Activated B cell treated with CpG ODN at 0.5 μM for 24 hours (primary cell): Measurements from ENCODE around the gene HIVEP2. TPM values are rescaled to one million over a fixed set of nuclear protein-coding genes. Genes with fewer than 3 reads are reported as not detected.

Experiments used
- ATAC-seq: fragments of 200-7000 bp; cut with Tn5 transposase; one replicate; pipeline ENCODE4 v1.10.0; 2021; ENCODE audit warnings: low read depth, mild to moderate bottlenecking, moderate library complexity
- CTCF ChIA-PET: fragments of 350-600 bp; sonication (Branson Sonifier 250); formaldehyde crosslinking; loops from one replicate; lab custom pipeline; 2021; ENCODE audit warnings: antibody characterized with exemption; lab: Charles Lee
- POLR2A ChIA-PET: fragments of 350-600 bp; sonication (Branson Sonifier 250); formaldehyde crosslinking; loops from one replicate; lab custom pipeline; 2021; ENCODE audit warnings: antibody characterized with exemption; lab: Charles Lee
- DNase-seq: peaks from one replicate; pipeline ENCODE4 v3.0.0; 2022
- H3K27ac Mint-ChIP-seq: one replicate; pipeline ENCODE4 v1.8.0; 2020; ENCODE audit warnings: mixed read lengths
- H3K27me3 Mint-ChIP-seq: one replicate; pipeline ENCODE4 v1.8.0; 2021; ENCODE audit warnings: mixed read lengths
- H3K36me3 Mint-ChIP-seq: one replicate; pipeline ENCODE4 v1.8.0; 2021; ENCODE audit warnings: low read depth, mixed read lengths
- H3K4me1 Mint-ChIP-seq: one replicate; pipeline ENCODE4 v1.8.0; 2021; ENCODE audit warnings: mixed read lengths
- H3K4me3 Mint-ChIP-seq: one replicate; pipeline ENCODE4 v1.8.0; 2020; ENCODE audit warnings: mild to moderate bottlenecking, mixed read lengths
- H3K9me3 Mint-ChIP-seq: one replicate; pipeline ENCODE4 v1.8.0; 2020; ENCODE audit warnings: mixed read lengths
- CTCF ChIP-seq: fragments of 200-600 bp; IDR thresholded peaks from one replicate; pipeline ENCODE4 v1.8.0; 2022; ENCODE audit warnings: antibody characterized with exemption, mild to moderate bottlenecking
- intact Hi-C: fragments of 100-400 bp; cut with micrococcal nuclease; formaldehyde crosslinking; loops from one replicate; pipeline ENCODE4 v1.15.1; 2024
- total RNA-seq: library from RNA; stranded (reverse); gene quantifications from 2 replicates; pipeline ENCODE4 v1.2.3, GENCODE V29; 2022

Gene HIVEP2
- total RNA-seq, 1 donor from 2014 or later = 25.4 TPM

- ChIA-PET CTCF (interaction anchor here (0.7 to 2.2 kb wide), 3 partner anchors 9 to 78 kb away, joined by 3 to 5 read pairs (median 3); no protein-coding TSS in a partner anchor), POLR2A (interaction anchor here (1.2 kb wide), 1 partner anchor 121 kb away, joined by 3 read pairs; no protein-coding TSS in a partner anchor)
- DNase-seq = no peak
- H3K27ac Mint-ChIP-seq = peak overlapping the region; percentile 56
- no peaks in the 10 kb centered on the region for H3K27me3 Mint-ChIP-seq
- no peak overlapping the region for H3K4me3 Mint-ChIP-seq
- peaks cover 49% of the 10 kb centered on the region for H3K4me1 Mint-ChIP-seq
- ATAC-seq = no peak
- H3K36me3 Mint-ChIP-seq = peaks cover 26% of the 10 kb centered on the region
- intact Hi-C loops = loop anchor here (5.0 kb wide), 3 partner anchors 33 to 77 kb away; no protein-coding TSS in a partner anchor
- no peaks in the 10 kb centered on the region for H3K9me3 Mint-ChIP-seq
- no peak for TF ChIP-seq CTCF
Measured at GRCh38 chr6:142824426-142824825, 120.5 kb downstream of the HIVEP2 start.

GRCh38 chr6:142823256-142823902 lies 121.6 kb downstream of the HIVEP2 start:
- DNase-seq (no peak), ATAC-seq (no peak)
- Mint-ChIP-seq H3K4me1 (peaks cover 60% of the 10 kb centered on the region), H3K9me3 (no peaks in the 10 kb centered on the region), H3K36me3 (peaks cover 23% of the 10 kb centered on the region), H3K4me3 (no peak overlapping the region), H3K27ac (peak overlapping the region; percentile 76), H3K27me3 (no peaks in the 10 kb centered on the region)
- TF ChIP-seq CTCF = no peak
- intact Hi-C loops = loop anchor here (5.0 kb wide), 3 partner anchors 34 to 76 kb away; no protein-coding TSS in a partner anchor
- ChIA-PET POLR2A (interaction anchor here (1.2 kb wide), 1 partner anchor 122 kb away, joined by 3 read pairs; no protein-coding TSS in a partner anchor), CTCF (interaction anchor here (0.7 to 2.2 kb wide), 3 partner anchors 10 to 77 kb away, joined by 3 to 5 read pairs (median 3); no protein-coding TSS in a partner anchor)

GRCh38 chr6:142822842-142823241 lies 122.1 kb downstream of the HIVEP2 start:
- no peak overlapping the region for H3K4me3 Mint-ChIP-seq
- ChIA-PET CTCF (interaction anchor here (2.2 kb wide), 1 partner anchor 73 kb away, joined by 5 read pairs; no protein-coding TSS in a partner anchor), POLR2A (no interaction called here)
- DNase-seq (no peak), ATAC-seq (no peak)
- intact Hi-C loops = loop anchor here (1.0 to 5.0 kb wide), 4 partner anchors 19 to 76 kb away; no protein-coding TSS in a partner anchor
- H3K4me1 Mint-ChIP-seq = peaks cover 62% of the 10 kb centered on the region
- H3K27ac Mint-ChIP-seq = peak overlapping the region; percentile 76
- no peaks in the 10 kb centered on the region for H3K27me3 Mint-ChIP-seq
- TF ChIP-seq CTCF = no peak
- peaks cover 23% of the 10 kb centered on the region for H3K36me3 Mint-ChIP-seq
- H3K9me3 Mint-ChIP-seq = no peaks in the 10 kb centered on the region

- CTCF ChIA-PET = no interaction called here
- Mint-ChIP-seq H3K36me3 (peaks cover 25% of the 10 kb centered on the region), H3K4me1 (peaks cover 64% of the 10 kb centered on the region), H3K4me3 (no peak overlapping the region), H3K27ac (peak overlapping the region; percentile 76), H3K9me3 (no peaks in the 10 kb centered on the region), H3K27me3 (no peaks in the 10 kb centered on the region)
- TF ChIP-seq CTCF = no peak
- POLR2A ChIA-PET = no interaction called here
- DNase-seq (no peak), ATAC-seq (peak; percentile 52)
- intact Hi-C loops = loop anchor here (1.0 to 5.0 kb wide), 4 partner anchors 20 to 75 kb away; no protein-coding TSS in a partner anchor
Measured at GRCh38 chr6:142822383-142822782, 122.6 kb downstream of the HIVEP2 start.

GRCh38 chr6:142821860-142822259 lies 123.1 kb downstream of the HIVEP2 start:
- H3K27me3 Mint-ChIP-seq = no peaks in the 10 kb centered on the region
- H3K9me3 Mint-ChIP-seq = no peaks in the 10 kb centered on the region
- ATAC-seq (no peak), DNase-seq (no peak)
- H3K4me1 Mint-ChIP-seq = peaks cover 66% of the 10 kb centered on the region
- peaks cover 24% of the 10 kb centered on the region for H3K36me3 Mint-ChIP-seq
- H3K27ac Mint-ChIP-seq = peak overlapping the region; percentile 93
- POLR2A ChIA-PET = interaction anchor here (0.6 to 2.1 kb wide), 3 partner anchors 11 to 122 kb away, joined by 5 to 15 read pairs (median 8); no protein-coding TSS in a partner anchor
- TF ChIP-seq CTCF = no peak
- CTCF ChIA-PET = no interaction called here
- intact Hi-C loops = loop anchor here (1.0 to 5.0 kb wide), 4 partner anchors 20 to 75 kb away; no protein-coding TSS in a partner anchor
- H3K4me3 Mint-ChIP-seq = peak overlapping the region; percentile 15
